ENCODE measurements around the gene FAM50A.
A peak's percentile ranks its signal among the peaks of the same experiment; 100 is the strongest.

Gene FAM50A

GRCh38 chrX:154440623-154441357, 3.2 kb upstream of the FAM50A start:
- no peak for DNase-seq

GRCh38 chrX:154441564-154441963, 2.4 kb upstream of the FAM50A start:
- no peak for DNase-seq

GRCh38 chrX:154441984-154442707, 1.8 kb upstream of the FAM50A start:
- no peak for DNase-seq

GRCh38 chrX:154443479-154443910, 446 bp upstream of the FAM50A start:
- no peak for DNase-seq

- DNase-seq = no peak
Measured at GRCh38 chrX:154444755-154445246, 860 bp downstream of the FAM50A start.

- DNase-seq = no peak
Measured at GRCh38 chrX:154445776-154446175, 1.8 kb downstream of the FAM50A start.

GRCh38 chrX:154446430-154446829, 2.5 kb downstream of the FAM50A start:
- no peak for DNase-seq

- no peak for DNase-seq
Measured at GRCh38 chrX:154448484-154448883, 4.5 kb downstream of the FAM50A start.

GRCh38 chrX:154449618-154450017, 5.7 kb downstream of the FAM50A start:
- no peak for DNase-seq

GRCh38 chrX:154450312-154450711, 6.4 kb downstream of the FAM50A start:
- DNase-seq = no peak

GRCh38 chrX:154452823-154453222, 8.9 kb downstream of the FAM50A start:
- no peak for DNase-seq

- no peak for DNase-seq
Measured at GRCh38 chrX:154457491-154458115, 13.7 kb downstream of the FAM50A start.

GRCh38 chrX:154458116-154458953, 14.4 kb downstream of the FAM50A start, which contains the start of gene PLXNA3:
Gene PLXNA3 (plus strand): TSS chrX:154458281. CDS start chrX:154460184, 1,903 bp downstream.
- peak; percentile 16 for DNase-seq

- no peak for DNase-seq
Measured at GRCh38 chrX:154458954-154459778, 15.2 kb downstream of the FAM50A start.

- DNase-seq = no peak
Measured at GRCh38 chrX:154459832-154460231, 15.9 kb downstream of the FAM50A start.

GRCh38 chrX:154460326-154460725, 16.4 kb downstream of the FAM50A start:
- DNase-seq = no peak

- DNase-seq = no peak
Measured at GRCh38 chrX:154462396-154462795, 18.5 kb downstream of the FAM50A start.

GRCh38 chrX:154463611-154464220, 19.8 kb downstream of the FAM50A start:
- no peak for DNase-seq

- no peak for DNase-seq
Measured at GRCh38 chrX:154464806-154465365, 20.9 kb downstream of the FAM50A start.

GRCh38 chrX:154465601-154466000, 21.7 kb downstream of the FAM50A start:
- DNase-seq = no peak

- DNase-seq = no peak
Measured at GRCh38 chrX:154466036-154466435, 22.1 kb downstream of the FAM50A start.

Measured in HCEC 1CT (cell line).